Esophagus squamous epithelium (tissue), 5 donors: ENCODE measurements around the gene DOCK2. TPM values are rescaled to one million over a fixed set of nuclear protein-coding genes. Genes with fewer than 3 reads are reported as not detected.

Experiments used
- DNase-seq: peaks from one replicate; lab custom pipeline; 2025; lab: John Stamatoyannopoulos, UW
- H3K27ac ChIP-seq, 4 donors: fragments of 200-600 bp; sonication (generic); one replicate each; pipeline ENCODE4 v1.5.1; 2016 to 2019; ENCODE audit warnings: mild to moderate bottlenecking in 1 of 4
- H3K27me3 ChIP-seq, 4 donors: fragments of 200-600 bp; sonication (generic); 1 replicate in 3 of 4; 2 replicates in 1 of 4; pipeline versions ENCODE4 v1.5.1 to v1.6.0; 2017 to 2021; ENCODE audit warnings: antibody characterized with exemption in 1 of 4
- H3K36me3 ChIP-seq, 3 donors: fragments of 200-600 bp; sonication (generic); one replicate each; pipeline ENCODE4 v1.5.1; 2016 to 2019
- H3K4me1 ChIP-seq, 3 donors: fragments of 200-600 bp; sonication (generic); one replicate each; pipeline ENCODE4 v1.5.1; 2017 to 2019
- H3K4me3 ChIP-seq, 4 donors: fragments of 200-600 bp; sonication (generic); 1 replicate in 3 of 4; 2 replicates in 1 of 4; pipeline ENCODE4 v1.5.1; 2016 to 2019; ENCODE audit warnings: mild to moderate bottlenecking in 2 of 4, moderate library complexity in 1 of 4
- H3K9me3 ChIP-seq, 3 donors: fragments of 200-600 bp; sonication (generic); one replicate each; pipeline ENCODE4 v1.5.1; 2016 to 2019
- CTCF ChIP-seq, 6 experiments: fragments of 450-650 bp in 4 of 6; fragments of 200-600 bp in 2 of 6; sonication (generic) in 2 of 6; IDR thresholded peaks; one replicate each; pipeline ENCODE4 v1.5.1; 2016 to 2019; ENCODE audit warnings: antibody characterized with exemption in 6 of 6, mild to moderate bottlenecking in 4 of 6, moderate library complexity in 4 of 6
- POLR2A ChIP-seq, 4 donors: fragments of 450-650 bp; IDR thresholded peaks; one replicate each; pipeline ENCODE4 v1.6.1; 2017; ENCODE audit warnings: antibody characterized with exemption in 4 of 4, mild to moderate bottlenecking in 4 of 4, moderate library complexity in 3 of 4
- WGBS, 2 donors: methylation state at CpG; one replicate each; pipeline ENCODE4 v1.1.5; 2018; 5-methylcytosine and 5-hydroxymethylcytosine counted together
- intact Hi-C: fragments of 100-400 bp; cut with DNase I; formaldehyde crosslinking; loops from one replicate; pipeline ENCODE4 v1.15.0; 2022
- total RNA-seq, 4 donors: library from RNA; depleted of rRNA; stranded (reverse); fragments of >200 nt; gene quantifications; one replicate each; pipeline ENCODE4 v1.1.0, GENCODE V29; 2016
- donor health status: DM: yes; HTN: yes; CAD: no.

Gene DOCK2
- total RNA-seq, 4 donors from 2014 or later = 4.1 to 14.5 (median 10.0) TPM

DNA sequence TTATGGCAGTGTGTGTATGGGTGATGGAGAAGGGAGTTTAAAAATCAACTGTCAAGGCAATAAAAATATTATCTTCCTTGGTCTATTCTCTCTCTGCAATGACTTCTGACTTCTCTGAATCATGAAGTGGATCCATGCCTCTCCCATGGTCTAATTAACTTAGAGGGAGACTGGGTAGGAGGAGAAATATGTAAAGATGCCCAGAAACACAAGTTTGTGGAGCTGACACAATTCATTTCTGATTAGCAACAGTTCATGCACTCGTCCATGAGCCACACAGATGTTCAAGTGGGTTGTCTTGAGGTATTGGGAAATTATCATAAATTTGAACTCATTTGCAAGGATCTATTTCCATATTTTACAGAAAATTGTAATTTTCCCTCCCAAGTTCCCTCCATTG, 305.1 kb downstream of the DOCK2 start:
- H3K4me1 ChIP-seq = peaks cover 0 to 22% (median 0%) of the 10 kb centered on the region in 3 donors
- DNase-seq = no peak
- H3K4me3 ChIP-seq = no peak overlapping the region
- intact Hi-C loops = no loop called here
- 56 to 90% methylated on average over 1 of the region's 1 CpG for WGBS, 2 donors
- no peaks in the 10 kb centered on the region for H3K27me3 ChIP-seq
- no peaks in the 10 kb centered on the region for H3K9me3 ChIP-seq
- no peak overlapping the region for H3K27ac ChIP-seq
- no peaks in the 10 kb centered on the region for H3K36me3 ChIP-seq
- TF ChIP-seq POLR2A (IDR thresholded peaks at IDR 0.05) = no peak
- TF ChIP-seq CTCF (IDR thresholded peaks at IDR 0.05) = no peak

DNA sequence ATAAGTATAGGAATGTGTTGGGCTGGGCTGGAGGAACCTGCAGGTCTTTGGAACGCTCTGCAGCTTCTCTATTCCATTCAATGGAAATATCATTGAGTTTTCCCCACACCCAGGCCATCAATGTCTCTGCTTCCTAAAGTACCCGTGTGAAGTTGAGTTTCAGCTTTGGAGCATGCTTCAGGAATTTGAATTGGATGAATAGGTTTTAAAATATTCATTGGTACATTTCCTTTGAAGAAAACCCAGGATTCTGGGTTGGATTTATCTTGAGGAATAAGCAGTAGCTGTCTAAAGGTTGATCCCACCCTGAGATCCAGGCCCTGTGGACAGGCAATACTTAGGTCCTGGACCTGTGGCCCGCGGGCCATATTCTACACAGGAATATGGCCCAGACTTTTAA, 306.0 kb downstream of the DOCK2 start:
- DNase-seq = no peak
- Histone ChIP-seq H3K4me1 (peaks cover 0 to 22% (median 0%) of the 10 kb centered on the region in 3 donors), H3K36me3 (no peaks in the 10 kb centered on the region), H3K27me3 (no peaks in the 10 kb centered on the region), H3K9me3 (no peaks in the 10 kb centered on the region), H3K4me3 (no peak overlapping the region), H3K27ac (no peak overlapping the region)
- intact Hi-C loops = no loop called here
- no peak for TF ChIP-seq CTCF (IDR thresholded peaks at IDR 0.05)
- no peak for TF ChIP-seq POLR2A (IDR thresholded peaks at IDR 0.05)
- WGBS, 2 donors = 75 to 82% methylated on average over 4 of the region's 4 CpGs

DNA sequence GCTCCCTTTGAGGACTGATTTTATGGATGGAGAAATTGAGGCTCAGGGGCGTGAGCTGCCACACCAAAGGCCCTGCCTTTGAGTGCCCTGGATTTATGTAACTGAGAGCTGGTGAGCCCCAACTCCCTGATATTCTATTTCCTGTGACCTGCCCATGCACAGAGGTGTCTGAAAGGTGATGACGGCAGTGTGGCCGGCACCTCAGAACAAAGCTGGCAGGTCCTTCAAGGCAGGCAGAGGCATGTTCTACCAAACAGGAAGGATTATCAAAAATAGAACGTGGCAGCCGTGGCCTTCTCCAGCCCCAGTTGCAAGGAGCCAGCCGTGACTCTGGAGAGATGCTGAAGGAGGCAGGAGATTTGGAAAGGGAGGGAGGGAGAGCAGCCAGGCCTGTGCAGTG, 307.0 kb downstream of the DOCK2 start:
- intact Hi-C loops = no loop called here
- no peaks in the 10 kb centered on the region for H3K36me3 ChIP-seq
- no peak overlapping the region for H3K4me3 ChIP-seq
- H3K27me3 ChIP-seq = no peaks in the 10 kb centered on the region
- no peaks in the 10 kb centered on the region for H3K9me3 ChIP-seq
- no peak overlapping the region for H3K27ac ChIP-seq
- H3K4me1 ChIP-seq = peaks cover 0 to 22% (median 0%) of the 10 kb centered on the region in 3 donors
- 47 to 51% methylated on average over 3 to 6 of the region's 6 CpGs for WGBS, 2 donors
- DNase-seq = no peak
- no peak for TF ChIP-seq CTCF (IDR thresholded peaks at IDR 0.05)
- no peak for TF ChIP-seq POLR2A (IDR thresholded peaks at IDR 0.05)

DNA sequence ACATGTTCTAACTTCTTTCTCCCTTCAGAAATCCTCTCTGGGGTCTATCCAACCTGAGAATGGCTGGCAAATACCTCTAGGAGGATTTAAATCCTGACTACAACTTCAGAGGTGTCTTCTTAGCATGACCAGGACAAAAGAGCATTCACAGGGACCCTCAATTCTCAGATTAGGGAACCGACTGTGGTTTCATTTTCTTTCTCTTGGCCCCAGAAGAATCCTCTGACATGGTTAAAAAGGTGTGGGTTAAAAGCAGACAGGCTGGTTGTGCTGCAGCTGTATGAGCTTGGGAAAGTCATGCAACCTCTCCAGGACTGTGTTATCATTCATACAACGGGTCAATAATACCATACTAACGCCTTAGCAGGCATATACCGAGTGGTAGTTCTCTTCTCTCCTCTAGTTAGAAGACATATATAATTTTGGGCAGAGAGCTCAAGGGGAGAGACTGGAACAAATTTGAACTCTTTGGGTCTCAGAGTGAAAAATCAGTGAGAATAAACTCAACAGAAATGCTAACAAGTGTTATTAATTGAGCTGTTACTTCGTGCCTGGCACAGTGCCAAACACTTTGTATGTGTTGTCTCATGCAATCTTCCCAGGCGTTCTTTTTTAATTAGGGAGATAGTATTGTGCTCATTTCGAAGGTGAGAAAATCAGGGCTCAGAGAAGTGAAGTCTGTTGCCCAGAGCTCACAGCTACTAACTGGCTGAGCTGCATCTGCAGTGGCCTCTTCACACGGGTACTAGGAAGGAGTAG, 308.0 kb downstream of the DOCK2 start:
- 51 to 54% methylated on average over 8 of the region's 8 CpGs for WGBS, 2 donors
- Histone ChIP-seq H3K4me1 (peaks cover 0 to 22% (median 0%) of the 10 kb centered on the region in 3 donors), H3K36me3 (no peaks in the 10 kb centered on the region), H3K27ac (peak overlapping the region in 1 of 4 donors; percentile 52), H3K9me3 (no peaks in the 10 kb centered on the region), H3K4me3 (no peak overlapping the region), H3K27me3 (no peaks in the 10 kb centered on the region)
- intact Hi-C loops = no loop called here
- no peak for DNase-seq
- TF ChIP-seq CTCF (IDR thresholded peaks at IDR 0.05) (no peak), POLR2A (IDR thresholded peaks at IDR 0.05) (no peak)

DNA sequence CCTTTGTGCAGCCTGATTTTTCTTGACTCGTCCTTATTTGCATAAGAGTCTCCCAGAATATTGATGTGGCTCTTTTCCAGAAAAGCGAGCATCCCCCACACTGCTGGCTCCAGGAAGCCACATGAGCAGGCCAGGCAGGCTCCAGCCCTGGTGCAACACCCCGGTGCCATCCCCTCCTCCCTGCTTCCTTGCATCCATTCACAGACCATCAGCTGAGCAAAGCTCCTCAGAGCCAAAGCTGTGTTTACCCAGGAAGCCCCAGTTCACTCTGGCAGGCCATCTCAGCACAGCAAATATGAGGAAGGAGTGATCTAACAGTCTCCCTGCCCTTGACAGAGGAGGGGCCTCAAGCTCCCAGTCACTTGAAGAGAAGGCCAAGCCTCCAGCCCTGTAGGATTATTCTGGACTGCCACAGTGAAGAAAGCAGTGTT, 308.8 kb downstream of the DOCK2 start:
- no peaks in the 10 kb centered on the region for H3K36me3 ChIP-seq
- TF ChIP-seq CTCF (IDR thresholded peaks at IDR 0.05) (no peak), POLR2A (IDR thresholded peaks at IDR 0.05) (no peak)
- intact Hi-C loops = no loop called here
- 12 to 14% methylated on average over 1 to 3 of the region's 3 CpGs for WGBS, 2 donors
- peak overlapping the region in 2 of 4 donors; percentile 52 to 64 for H3K27ac ChIP-seq
- H3K27me3 ChIP-seq = no peaks in the 10 kb centered on the region
- H3K4me1 ChIP-seq = peaks cover 0 to 22% (median 0%) of the 10 kb centered on the region in 3 donors
- no peak for DNase-seq
- no peaks in the 10 kb centered on the region for H3K9me3 ChIP-seq
- no peak overlapping the region for H3K4me3 ChIP-seq
